ENCODE data around the gene PSMA8.
"Not testable (repeated sequence)": the region's sequence is repeated elsewhere in the genome, so short reads cannot be mapped to it uniquely, and the experiment has no call there.

PSMA8 gene

GRCh38 chr18:26167592-26167991 lies 33.9 kb downstream of the PSMA8 start:
- intact Hi-C loops (cut with DNase I); DNase-seq: not testable (repeated sequence)

- intact Hi-C loops (cut with DNase I): no loop called here
- no peak for DNase-seq
These were observed 41.8 kb downstream of the PSMA8 start for GRCh38 chr18:26175481-26175880.

- intact Hi-C loops (cut with DNase I): no loop called here
These were observed 42.5 kb downstream of the PSMA8 start for GRCh38 chr18:26176134-26176533.

GRCh38 chr18:26181343-26181826 lies 47.7 kb downstream of the PSMA8 start:
- intact Hi-C loops (cut with DNase I): no loop called here

More at GRCh38 chr18:26176134-26176533, 42.5 kb downstream of the PSMA8 start:
- no peak for DNase-seq

GRCh38 chr18:26183395-26184112 lies 49.9 kb downstream of the PSMA8 start:
- no peak for DNase-seq
- intact Hi-C loops (cut with DNase I): no loop called here

More at GRCh38 chr18:26181343-26181826, 47.7 kb downstream of the PSMA8 start:
- no peak for DNase-seq

GRCh38 chr18:26185267-26185666 lies 51.6 kb downstream of the PSMA8 start:
- DNase-seq: no peak
- intact Hi-C loops (cut with DNase I): no loop called here

- DNase-seq: no peak
- intact Hi-C loops (cut with DNase I): no loop called here
These were observed 56.8 kb downstream of the PSMA8 start for GRCh38 chr18:26190506-26190905.

GRCh38 chr18:26192233-26192632 lies 58.6 kb downstream of the PSMA8 start:
- intact Hi-C loops (cut with DNase I): no loop called here
- DNase-seq: no peak

GRCh38 chr18:26196605-26197004 lies 62.9 kb downstream of the PSMA8 start:
- no peak for DNase-seq
- intact Hi-C loops (cut with DNase I): no loop called here

GRCh38 chr18:26202001-26202400 lies 68.3 kb downstream of the PSMA8 start:
- DNase-seq: not testable (repeated sequence)

GRCh38 chr18:26205318-26205717 lies 71.6 kb downstream of the PSMA8 start:
- intact Hi-C loops (cut with DNase I): no loop called here
- DNase-seq: no peak

More at GRCh38 chr18:26202001-26202400, 68.3 kb downstream of the PSMA8 start:
- intact Hi-C loops (cut with DNase I): not testable (repeated sequence)

- intact Hi-C loops (cut with DNase I): no loop called here
- no peak for DNase-seq
These were observed 72.8 kb downstream of the PSMA8 start for GRCh38 chr18:26206488-26206887.

GRCh38 chr18:26207937-26208336 lies 74.3 kb downstream of the PSMA8 start:
- intact Hi-C loops (cut with DNase I): no loop called here

GRCh38 chr18:26208977-26209376 lies 75.3 kb downstream of the PSMA8 start:
- intact Hi-C loops (cut with DNase I): no loop called here
- no peak for DNase-seq

More at GRCh38 chr18:26207937-26208336, 74.3 kb downstream of the PSMA8 start:
- no peak for DNase-seq

GRCh38 chr18:26210147-26210546 lies 76.5 kb downstream of the PSMA8 start:
- intact Hi-C loops (cut with DNase I): no loop called here
- no peak for DNase-seq

- no peak for DNase-seq
- intact Hi-C loops (cut with DNase I): no loop called here
These were observed 81.7 kb downstream of the PSMA8 start for GRCh38 chr18:26215247-26215970.

GRCh38 chr18:26225022-26225693 lies 91.5 kb downstream of the PSMA8 start:
- intact Hi-C loops (cut with DNase I): no loop called here
- no peak for DNase-seq

- intact Hi-C loops (cut with DNase I): loop anchor here (2.0 kb wide), 1 partner anchor 135 kb away; the partner anchor contains the start of gene SS18
- DNase-seq: no peak
These were observed 92.2 kb downstream of the PSMA8 start for GRCh38 chr18:26225915-26226228.

GRCh38 chr18:26226229-26227050 lies 92.8 kb downstream of the PSMA8 start, which contains the start of gene TAF4B:
TAF4B (plus strand) TSS chr18:26226445; CDS start chr18:26226934, 489 bp downstream.
- DNase-seq: peak; percentile 88 to 99 (median 94)
- intact Hi-C loops (cut with DNase I): loop anchor here (2.0 kb wide), 1 partner anchor 136 kb away; the partner anchor contains the start of gene SS18
